Measurements from ENCODE around the gene NCAM2. TPM values are rescaled to one million over a fixed set of nuclear protein-coding genes. Genes with fewer than 3 reads are reported as not detected.

The NCAM2 gene
- total and polyA plus RNA-seq, 2 donors (not counting 3 experiments of a cell fraction or from before 2014, with no cell fraction given), result 0.11 to 0.27 TPM

GRCh38 chr21:21101911-21102310 is 103.7 kb downstream of the NCAM2 start:
- dilution Hi-C loops (cut with MboI; ENCODE audit: extremely low pct_ligation_motif_present, low sequenced_read_pairs), result no loop called here
- TF ChIP-seq FOS (IDR thresholded peaks at IDR 0.05; ENCODE audit: borderline replicate concordance, insufficient read depth, low read length) (no peak), MYC (IDR thresholded peaks at IDR 0.05; ENCODE audit: low read depth, low read length) (no peak), GATA2 (IDR thresholded peaks at IDR 0.05; ENCODE audit: insufficient read depth, insufficient read length, low read depth, low read length) (no peak), JUN (IDR thresholded peaks at IDR 0.05; ENCODE audit: borderline replicate concordance, insufficient read depth, insufficient read length, low read depth) (no peak), POLR2AphosphoS5 (IDR thresholded peaks at IDR 0.05; ENCODE audit: insufficient read depth, low read depth, low read length) (no peak), MAX (IDR thresholded peaks at IDR 0.05; ENCODE audit: insufficient read depth, insufficient read length) (no peak), EZH2 (IDR thresholded peaks at IDR 0.05; ENCODE audit: borderline replicate concordance, low read depth, low read length, severe bottlenecking) (no peak), POLR2A (IDR thresholded peaks at IDR 0.05; ENCODE audit: low read depth, low read length) (no peak), CTCF (IDR thresholded peaks at IDR 0.05; ENCODE audit: extremely low read depth in 1 of 2, insufficient read depth in 1 of 2, low read depth in 1 of 2, low read length in 2 of 2) (no peak)
- Histone ChIP-seq H4K20me1 (replicated peaks; ENCODE audit: control insufficient read depth, extremely low read depth, insufficient read depth, low read length) (no peaks in the 10 kb centered on the region), H2AFZ (ENCODE audit: low read depth, low read length) (peak overlapping the region; percentile 14), H3K9ac (replicated peaks; ENCODE audit: extremely low read depth, insufficient read depth, low read length) (no peak overlapping the region), H3K4me3 (replicated peaks in 1 of 3; ENCODE audit: insufficient read depth in 1 of 3, low read depth in 1 of 3, low read length in 3 of 3) (no peak overlapping the region), H3K27me3 (ENCODE audit: control insufficient read depth in 2 of 2, insufficient read depth in 2 of 2, low read length in 2 of 2) (no peaks in the 10 kb centered on the region), H3K36me3 (ENCODE audit: control insufficient read depth in 2 of 2, extremely low read depth in 1 of 2, insufficient read depth in 2 of 2, low read length in 2 of 2) (no peaks in the 10 kb centered on the region), H3K4me1 (ENCODE audit: control insufficient read depth, extremely low read depth, insufficient read depth, low read length) (no peaks in the 10 kb centered on the region), H3K27ac (ENCODE audit: insufficient read depth, low read depth, low read length) (no peak overlapping the region), H3K9me1 (replicated peaks; ENCODE audit: control insufficient read depth, extremely low read depth, insufficient read depth, low read length) (no peaks in the 10 kb centered on the region), H3K9me3 (replicated peaks; ENCODE audit: control insufficient read depth, insufficient read depth, low read length) (no peaks in the 10 kb centered on the region), H3K4me2 (ENCODE audit: insufficient read depth, low read length) (no peak overlapping the region), H3K79me2 (ENCODE audit: control insufficient read depth, insufficient read depth, low read length) (no peaks in the 10 kb centered on the region)
- FAIRE-seq (no peak), DNase-seq (ENCODE audit: low read depth, low spot score) (no peak)
- intact Hi-C loops (cut with micrococcal nuclease), result no loop called here
- CTCF ChIA-PET, result no interaction called here
- POLR2A ChIA-PET, result no interaction called here
- BruUV-seq (replicated peaks), result no TSS peak
